Inferior parietal cortex (tissue), 1 donor: ENCODE measurements around the gene SHISAL1.
"Not testable (repeated sequence)": the region's sequence is repeated elsewhere in the genome, so short reads cannot be mapped to it uniquely, and the experiment has no call there.

Experiments
- DNase-seq: peaks from one replicate; pipeline ENCODE4 v3.0.0-alpha.2; 2016; ENCODE audit errors: extremely low spot score

The SHISAL1 gene

DNA sequence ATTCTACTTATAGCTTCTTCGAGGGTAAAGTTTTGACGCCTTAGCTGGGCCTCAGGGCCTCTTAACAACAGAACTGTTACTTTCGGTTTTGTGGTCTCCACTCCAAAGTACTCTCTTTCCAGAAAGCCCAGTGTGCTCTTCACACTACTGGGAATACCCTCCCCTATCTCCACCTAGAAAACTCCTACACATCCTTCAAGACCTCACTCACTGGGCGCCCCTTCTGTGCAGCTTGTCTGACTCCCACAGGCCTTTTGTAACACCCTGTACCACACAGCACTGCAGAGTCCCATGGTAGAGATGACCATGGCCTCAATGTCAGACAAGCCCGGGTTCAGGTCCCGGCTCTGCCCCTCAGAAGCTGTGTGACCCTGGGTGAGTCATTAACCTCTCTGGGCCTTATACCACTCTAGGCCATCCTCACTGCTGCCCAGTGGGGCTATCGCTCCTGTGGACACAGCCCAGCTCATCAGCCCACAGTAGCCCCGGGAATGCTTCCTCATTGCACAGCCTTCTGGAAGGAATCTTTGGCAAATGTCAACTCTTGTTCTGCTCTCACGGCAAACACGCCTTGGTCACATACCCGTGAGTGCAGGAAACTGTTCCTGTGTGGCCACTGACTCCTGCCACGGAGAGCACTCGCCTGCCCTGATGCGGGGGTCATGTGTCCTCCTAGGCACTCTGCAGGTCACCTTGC is 51.4 kb downstream of the SHISAL1 start:
- DNase-seq: no peak

GRCh38 chr22:44260216-44261035 is 52.3 kb downstream of the SHISAL1 start:
- DNase-seq: no peak

- DNase-seq: no peak
Observed at GRCh38 chr22:44259366-44260215, 53.2 kb downstream of the SHISAL1 start.

- DNase-seq: no peak
Observed at GRCh38 chr22:44256556-44257485, 55.9 kb downstream of the SHISAL1 start.

GRCh38 chr22:44256085-44256484 is 56.7 kb downstream of the SHISAL1 start:
- DNase-seq: no peak

GRCh38 chr22:44254811-44255210 is 57.9 kb downstream of the SHISAL1 start:
- DNase-seq: no peak

GRCh38 chr22:44249376-44250147 is 63.2 kb downstream of the SHISAL1 start:
- DNase-seq: no peak

DNA sequence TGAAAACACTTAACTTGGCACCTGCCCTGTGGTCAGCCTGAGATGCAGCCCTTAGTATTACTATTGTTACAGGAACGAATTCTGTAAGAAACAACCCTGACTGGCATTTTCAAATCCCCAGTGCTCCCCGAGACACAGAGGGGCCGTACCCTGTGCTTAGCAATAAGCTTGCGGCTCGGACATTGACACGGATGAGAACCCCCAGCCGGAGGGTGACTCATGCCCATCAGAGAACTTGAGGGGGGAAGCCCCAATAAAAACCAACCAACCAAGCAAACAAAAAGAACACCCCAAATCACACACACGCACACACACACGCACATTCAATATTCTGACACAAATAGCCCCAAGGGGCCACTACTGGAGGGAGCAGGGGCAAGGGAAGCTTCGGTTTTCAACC is 63.8 kb downstream of the SHISAL1 start:
- no peak for DNase-seq

DNA sequence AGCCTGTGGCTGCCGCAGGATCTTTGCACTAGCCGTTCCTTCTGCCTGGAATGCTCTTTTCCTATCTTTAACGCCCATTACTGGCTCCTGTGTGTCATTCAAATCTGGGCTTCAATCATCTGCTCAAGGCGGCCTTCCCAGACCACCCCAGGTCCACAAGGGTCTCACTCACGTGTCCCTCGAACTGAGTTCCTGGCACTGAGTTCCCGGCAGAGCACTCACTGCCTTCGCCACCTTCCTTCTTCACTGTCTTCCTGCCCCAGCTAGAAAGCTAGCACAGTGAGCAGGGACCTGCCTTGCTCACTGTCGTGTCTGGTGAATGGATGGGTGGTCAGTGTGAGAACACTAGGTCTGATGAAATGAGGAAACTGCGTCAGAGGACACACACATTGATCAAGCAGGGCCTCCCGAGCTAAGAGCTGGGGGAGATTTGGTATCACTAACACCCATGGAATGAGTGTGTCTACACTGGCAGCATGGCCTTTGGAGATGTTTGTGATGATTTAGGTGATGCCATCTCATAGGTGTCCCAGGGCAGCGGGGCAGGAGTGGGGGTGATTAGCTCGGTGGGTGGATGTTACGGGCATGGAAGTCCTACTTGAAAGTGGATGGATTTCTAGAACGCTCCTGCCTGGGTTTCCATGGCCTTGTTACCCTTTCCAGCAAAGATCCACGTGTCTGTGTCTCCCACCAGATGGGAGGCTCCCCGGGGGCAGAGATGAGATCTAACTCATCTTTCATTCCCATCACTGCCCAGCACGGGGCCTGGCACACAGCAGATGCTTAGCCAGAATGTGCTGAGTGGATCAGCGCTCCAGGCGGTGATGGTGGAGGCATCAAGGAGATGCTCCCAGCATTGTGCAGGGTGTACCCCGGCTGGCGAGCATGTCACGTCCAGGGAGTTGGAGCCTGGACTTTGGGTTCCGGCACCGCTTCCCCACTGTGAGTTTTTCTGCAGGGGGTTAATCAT is 64.5 kb downstream of the SHISAL1 start:
- no peak for DNase-seq

- DNase-seq: no peak
Observed at GRCh38 chr22:44247346-44247745, 65.4 kb downstream of the SHISAL1 start.

GRCh38 chr22:44246615-44247326 is 66.0 kb downstream of the SHISAL1 start:
- no peak for DNase-seq

GRCh38 chr22:44245867-44246266 is 66.9 kb downstream of the SHISAL1 start:
- no peak for DNase-seq

GRCh38 chr22:44245438-44245837 is 67.3 kb downstream of the SHISAL1 start:
- no peak for DNase-seq

DNA sequence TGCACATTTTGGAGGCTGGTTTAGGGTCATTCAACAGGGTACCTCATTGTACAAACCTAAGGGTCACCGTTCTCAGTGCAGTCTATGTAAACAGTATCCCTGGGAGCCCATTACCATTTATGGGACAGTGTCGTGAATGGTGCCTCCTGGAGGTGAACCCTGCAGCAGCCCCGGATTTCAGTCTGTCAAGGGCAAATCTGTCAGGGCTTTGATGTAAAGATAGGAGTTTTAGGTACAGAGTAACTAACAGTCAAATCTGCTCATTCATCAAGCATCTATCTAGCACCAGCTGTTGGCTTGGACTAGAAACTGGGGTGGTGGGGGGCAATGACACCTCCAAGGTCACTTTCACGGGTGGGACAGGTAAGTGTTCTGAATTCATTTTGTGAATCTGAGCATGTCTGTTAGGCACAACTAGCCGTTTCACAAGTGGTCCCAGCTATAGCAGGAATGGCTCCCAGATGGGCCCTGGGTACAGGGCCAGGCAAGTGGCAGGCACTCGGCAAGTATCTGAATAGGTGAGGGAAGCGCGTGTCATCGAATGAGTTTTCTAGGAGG is 68.4 kb downstream of the SHISAL1 start:
- DNase-seq: no peak

DNA sequence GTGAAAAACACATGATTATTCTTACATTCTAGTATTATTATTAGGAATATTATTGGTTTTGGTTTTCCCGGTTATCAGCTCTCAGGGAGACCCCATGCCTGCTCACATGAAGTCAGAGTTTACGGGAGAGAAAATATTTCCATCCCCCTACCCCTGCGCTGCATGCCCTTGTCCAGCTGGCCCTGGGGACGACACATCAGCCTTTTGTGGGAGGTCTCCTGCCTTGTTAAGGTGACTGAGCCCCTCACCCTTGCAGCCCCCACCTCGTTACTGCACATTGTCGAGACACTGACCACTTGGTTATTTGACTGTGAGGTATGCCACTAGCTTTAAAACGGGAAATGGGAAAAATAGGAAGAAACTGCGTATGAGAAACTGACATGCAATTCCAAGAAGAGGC is 69.0 kb downstream of the SHISAL1 start:
- DNase-seq: no peak

- no peak for DNase-seq
Observed at GRCh38 chr22:44242946-44243724, 69.6 kb downstream of the SHISAL1 start.

- DNase-seq: not testable (repeated sequence)
Observed at GRCh38 chr22:44241121-44241520, 71.6 kb downstream of the SHISAL1 start.
